Activated CD4-positive, alpha-beta T cell treated with anti-CD3 and anti-CD28 coated beads, Interleukin-2, amount 50 U/mL, for 24 hours (primary cell): ENCODE measurements around the gene PICK1.

Experiments
- DNase-seq, 2 donors: peaks; one replicate each; pipeline ENCODE4 v3.0.0-alpha.2; 2020; ENCODE audit warnings: low read depth in 1 of 2, low spot score in 1 of 2

The PICK1 gene

DNA sequence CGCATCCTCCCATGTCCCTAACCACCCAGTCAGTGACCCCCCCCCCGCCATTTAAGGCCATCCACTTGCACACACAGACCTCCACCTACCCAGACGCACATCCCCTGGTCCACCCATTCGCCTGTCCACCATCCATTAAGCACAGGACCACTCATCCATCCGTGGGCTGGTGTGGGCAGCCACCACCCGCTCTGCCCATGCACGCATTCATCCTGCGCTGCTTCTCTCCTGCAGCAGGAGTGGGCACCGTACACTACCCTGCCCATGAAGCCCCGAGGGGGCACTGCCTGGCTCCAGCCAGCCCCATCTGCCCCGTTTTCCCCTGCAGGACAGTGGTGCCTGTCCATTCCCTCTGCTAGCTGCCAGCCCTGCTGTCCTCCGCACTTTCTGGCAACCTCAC lies 30.7 kb downstream of the PICK1 start:
- no peak for DNase-seq

DNA sequence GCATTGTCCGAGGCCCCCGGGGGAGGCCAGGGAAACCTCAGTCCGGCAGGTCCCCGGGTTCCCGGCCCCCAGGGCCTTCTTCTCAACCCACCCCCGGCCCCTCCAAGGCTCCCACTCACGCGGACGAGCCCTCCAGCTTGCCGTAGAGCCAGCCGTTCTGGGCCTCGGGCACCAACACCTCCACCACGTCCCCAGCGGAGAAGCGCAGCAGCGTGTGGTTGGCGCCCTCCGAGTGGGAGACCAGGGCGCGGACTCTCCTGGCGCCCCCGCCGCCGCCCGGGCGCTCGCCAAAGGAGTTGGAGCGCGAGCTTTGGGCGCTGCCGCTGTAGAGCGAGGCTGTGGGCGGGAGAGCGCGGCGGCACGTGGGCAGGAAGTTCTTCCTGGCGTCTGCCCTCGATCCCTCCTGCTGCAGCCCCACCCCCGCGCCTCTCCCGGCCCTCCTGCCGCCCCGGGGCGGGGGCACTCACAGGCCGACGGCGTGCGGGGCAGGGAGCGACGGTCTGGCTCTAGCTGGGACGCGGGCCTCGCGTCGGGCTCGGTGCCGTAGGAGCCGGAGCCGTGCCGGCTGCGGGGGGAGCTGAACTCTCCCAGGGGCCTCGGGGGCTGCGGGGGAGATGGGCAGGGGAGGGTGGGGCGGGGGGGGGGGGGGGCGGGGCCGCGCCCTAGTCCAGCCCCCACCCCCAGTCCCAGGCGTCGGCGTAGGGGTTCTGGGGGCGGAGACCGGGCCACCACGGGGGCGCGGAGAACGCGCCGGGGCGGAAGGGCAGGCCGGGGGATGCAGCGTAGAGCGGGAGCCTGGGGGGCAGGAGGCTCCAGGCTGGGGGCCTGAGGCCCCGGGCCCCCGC lies 31.6 kb downstream of the PICK1 start:
- DNase-seq, result no peak

DNA sequence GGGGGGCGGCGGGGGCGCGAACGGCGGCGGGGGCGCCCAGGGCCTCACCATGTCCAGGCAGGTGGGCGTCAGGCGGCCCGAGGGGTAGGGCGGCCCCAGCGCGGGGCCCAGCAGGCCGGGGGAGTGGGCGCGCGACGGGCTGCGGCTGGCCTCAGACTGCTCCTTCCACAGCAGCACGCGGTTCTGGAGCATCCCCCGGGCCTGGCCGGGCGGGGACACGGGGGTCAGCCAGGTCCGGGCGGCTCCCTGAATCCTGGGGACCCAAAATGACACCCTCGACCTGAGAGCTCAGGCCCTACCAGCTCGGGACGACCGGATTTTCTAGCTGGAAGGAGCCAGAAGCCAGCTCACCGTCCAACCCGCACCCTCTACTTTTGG lies 32.3 kb downstream of the PICK1 start:
- DNase-seq, result no peak

DNA sequence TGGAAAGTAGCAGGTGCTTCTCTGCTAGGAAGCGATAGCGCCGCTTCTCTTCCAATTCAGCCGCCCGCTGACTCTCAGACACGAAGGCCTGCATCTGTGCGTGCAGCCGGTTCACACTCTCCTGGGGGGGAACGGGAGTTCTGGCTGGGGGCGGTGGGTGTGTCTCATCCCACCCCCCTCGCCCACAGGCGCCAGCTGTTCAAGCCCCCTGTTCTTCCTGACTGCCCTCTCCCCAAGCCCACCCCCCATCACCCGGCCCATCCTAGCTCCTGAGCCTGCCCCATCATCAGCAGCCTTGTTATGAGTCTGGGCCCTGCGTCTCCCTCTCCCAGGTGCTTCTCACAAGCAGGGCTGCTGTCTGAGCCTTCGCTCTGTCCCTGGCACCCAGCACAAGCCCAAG lies 39.9 kb downstream of the PICK1 start:
- DNase-seq, result no peak

DNA sequence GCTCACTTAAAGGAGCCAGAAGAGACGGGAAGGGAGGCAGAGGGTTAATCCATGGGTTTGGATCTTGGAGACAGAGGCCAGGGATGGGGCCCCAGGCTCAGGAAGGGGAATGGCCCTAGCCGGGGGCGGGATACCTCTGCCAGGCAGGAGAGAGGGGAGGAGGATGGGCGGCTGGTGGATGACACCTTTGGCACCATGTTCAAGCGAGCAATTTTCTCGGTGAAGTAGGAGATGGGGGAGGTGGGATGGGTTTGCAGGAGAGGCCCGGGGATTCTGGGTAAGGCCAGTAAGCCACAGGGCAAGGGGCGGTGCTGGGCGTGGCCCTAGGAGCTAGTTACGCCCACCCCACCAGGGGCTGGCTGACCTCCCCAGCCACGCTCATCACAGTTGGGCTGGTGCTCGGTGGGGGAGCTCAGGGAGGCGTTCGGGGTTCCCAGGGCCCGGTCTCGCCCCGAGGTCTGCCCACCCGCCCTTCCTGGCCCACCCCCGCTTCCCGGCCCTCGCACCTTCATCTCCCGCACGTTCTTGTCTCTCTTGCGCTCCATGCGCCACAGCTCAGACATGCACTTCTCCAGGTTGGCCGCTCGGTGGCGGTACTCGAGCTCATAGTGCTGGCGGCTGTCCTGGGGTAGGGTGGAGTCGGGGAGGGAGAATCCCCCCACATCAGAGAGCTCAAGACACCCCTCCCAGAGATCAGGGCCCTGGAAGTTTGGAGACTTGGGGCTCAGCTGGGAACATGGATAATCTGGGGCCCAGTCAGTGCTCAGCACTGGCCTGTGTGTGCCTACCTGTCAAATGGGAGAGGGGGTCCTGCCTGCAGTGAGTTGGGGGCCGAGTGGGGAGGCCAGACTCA lies 40.6 kb downstream of the PICK1 start:
- no peak for DNase-seq

DNA sequence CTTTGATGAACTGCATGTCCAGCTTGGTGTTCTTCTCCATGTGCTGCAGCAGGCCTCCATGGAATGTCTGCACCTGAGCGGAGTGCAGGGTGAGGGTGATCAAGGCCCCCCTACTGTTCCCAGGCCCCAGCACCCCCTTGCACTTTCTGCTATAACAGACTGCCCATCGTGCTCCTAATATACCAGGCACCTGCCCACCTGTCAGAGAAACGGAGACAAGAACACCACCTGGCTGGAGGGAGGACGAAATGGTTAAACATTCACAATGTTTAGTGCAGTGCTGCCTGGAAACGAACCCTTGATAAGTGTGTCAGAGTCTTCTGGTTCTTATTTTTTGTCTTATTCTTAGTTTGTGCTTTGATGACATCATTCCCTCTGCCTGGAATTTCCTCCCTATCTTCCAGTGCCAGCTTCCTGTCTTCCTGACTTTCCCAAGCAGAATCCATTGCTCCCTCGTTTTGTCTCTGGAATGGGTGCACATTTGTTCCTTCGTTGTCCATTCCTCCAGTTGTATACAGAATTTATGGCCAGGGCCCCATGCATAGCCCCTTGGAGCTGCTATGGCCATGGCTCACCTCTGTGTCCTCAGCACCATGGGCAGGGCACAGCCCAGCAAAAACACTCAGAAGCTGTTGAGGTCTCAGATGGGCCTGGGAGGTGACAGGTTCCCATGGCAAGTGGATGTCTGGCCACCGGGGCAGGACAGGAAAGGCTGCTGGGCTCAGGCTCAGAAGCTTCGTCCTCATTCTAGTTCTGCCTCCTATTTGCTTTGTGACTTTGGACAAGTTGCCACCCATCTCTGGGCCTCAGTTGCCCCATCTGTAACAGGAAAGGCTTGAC lies 41.4 kb downstream of the PICK1 start:
- DNase-seq, result no peak

DNA sequence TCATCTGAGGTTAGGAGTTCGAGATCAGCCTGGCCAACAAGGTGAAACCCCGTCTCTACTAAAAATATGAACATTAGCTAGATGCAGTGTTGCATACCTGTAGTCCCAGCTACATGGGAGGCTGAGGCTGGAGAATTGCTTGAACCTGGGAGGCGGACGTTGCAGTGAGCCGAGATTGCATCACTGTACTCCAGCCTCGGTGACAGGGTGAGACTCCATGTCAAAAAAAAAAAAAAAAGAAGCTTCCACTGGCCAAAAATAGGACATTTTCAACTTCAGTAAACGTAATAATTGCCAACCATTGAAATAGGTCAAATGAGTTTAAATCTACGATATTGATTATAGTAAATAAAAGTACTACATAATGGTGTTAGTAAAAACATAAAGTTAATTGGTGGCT lies 46.4 kb downstream of the PICK1 start:
- DNase-seq, result no peak

DNA sequence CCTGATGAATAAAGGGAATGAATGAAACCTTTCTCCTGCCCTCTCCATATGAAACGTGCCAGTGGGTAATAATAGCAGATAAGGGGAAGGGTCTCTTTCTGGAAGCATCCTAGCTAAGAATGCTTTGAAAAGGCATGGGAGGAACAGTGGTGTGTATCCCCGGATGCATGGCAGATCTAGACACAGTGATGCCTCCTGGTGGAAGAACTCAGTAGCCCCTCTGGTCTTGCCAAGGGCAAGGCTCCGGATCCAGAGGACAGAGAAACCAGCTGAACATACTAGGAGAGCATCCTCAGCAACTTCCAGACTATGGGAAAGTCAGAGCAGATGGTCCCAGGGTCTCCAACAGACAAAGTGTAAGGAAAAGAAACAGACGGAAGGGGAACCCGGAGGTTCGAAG lies 46.9 kb downstream of the PICK1 start:
- DNase-seq, result no peak

DNA sequence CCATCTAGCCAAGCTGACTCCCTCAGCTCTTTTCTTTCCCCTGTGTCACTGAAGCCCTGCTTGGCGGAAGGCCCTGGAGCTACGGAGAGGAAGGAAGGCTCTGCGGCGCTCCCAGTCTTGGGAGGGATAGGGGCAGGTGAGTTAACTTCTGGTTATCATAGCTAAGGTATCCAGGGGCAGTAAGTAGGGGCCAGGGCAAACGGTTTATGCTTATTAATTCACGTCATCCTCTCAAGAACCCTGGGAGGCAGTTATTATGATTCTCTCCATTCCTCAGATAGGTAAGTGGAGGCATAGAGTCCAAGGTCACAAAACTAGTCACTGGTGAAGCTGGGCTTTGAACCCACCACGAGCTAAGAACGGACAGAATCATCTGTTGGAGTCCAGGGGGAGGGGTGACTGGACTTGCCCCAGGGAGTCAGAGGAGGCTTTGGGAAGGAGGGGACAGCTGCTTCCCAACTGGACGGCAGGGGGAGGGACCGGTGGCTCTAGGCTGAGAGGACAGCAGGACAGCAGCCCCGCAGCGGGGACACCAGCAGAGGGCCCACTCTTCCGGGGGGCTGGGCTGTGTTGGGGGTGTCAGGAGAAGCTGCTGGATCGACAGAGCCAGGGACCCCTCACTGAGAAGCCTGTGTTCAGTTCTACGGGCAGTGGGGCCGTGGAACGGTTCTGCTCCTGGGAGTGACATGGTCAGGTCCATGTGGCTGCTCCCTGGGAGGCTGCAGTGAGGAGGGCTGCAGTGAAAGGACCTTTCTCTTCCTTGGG lies 49.8 kb downstream of the PICK1 start:
- no peak for DNase-seq

DNA sequence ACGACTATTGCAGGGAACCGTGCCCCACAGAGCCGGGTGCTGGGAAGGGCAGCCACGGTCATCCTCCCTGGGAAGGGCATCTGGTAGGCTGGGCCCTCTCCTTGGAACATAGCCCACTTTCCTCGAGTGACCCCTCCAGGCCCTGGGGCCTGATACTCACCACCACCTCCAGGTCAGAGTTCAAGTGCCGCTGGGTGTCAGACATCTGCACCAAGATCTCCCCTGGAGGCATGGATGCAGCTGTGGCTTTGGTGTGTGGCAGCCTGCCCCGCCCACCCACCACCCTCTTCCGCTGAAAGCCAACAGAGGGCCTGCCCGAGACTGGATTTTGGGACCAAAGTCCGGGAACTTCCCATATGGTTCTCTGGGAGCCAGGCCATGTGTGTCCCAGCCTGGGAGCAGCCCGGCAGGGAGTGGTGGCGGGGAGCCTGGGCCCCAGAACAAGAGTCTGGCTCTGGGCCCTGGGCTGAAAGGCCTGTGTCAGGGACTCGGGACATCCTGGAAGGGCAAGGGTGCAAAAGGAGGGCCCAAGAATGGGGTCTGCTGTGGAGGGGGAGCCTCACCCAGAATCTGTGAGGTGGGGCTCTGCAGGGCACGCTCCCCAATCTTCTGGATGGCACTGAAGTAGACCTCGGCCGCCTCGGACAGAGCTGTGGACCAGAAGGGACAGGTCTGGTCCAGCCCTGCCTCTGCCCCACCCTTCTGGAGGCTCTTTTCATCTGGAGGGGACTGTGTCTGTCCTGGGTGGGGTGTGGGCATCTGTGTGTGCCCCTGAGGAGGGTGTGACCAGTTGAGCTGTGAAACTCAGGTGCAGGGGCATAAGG lies 50.7 kb downstream of the PICK1 start:
- no peak for DNase-seq

DNA sequence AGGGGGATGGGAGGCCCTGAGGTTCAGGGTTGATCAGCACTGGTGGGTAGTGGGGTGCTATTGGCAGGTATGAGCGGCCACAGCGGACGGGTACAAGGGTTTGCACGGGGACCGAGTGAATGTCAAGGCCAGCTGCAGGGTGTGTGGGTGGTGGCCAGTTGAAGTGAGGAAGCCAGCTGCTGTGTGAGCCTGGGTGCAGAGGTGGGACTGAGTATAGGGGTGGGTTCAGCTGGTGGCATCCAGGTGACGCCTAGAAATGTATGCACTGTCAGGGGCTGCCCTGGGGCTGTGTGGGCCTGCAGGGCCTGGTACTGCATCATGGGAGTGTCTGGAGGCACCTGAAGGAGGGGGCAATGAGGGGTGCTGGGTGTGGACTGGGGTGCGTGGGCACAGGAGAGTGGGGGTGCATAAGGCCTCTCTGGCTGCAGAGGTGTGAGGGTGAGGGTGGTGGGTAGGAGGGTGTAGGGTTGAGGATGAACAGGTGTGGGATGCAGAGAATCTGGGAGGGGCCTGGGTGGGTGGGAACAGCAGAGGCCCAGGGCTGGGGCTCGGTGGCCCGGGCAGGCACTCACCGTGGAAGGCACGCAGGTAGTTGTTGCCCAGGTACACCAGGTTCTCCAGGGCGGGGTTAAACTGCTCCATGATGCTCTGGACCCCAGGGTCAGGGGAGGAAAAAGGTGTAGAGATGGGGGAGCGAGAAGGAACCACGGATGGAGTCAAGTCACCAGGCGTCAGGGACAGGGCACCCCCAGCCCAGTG lies 51.5 kb downstream of the PICK1 start:
- no peak for DNase-seq

DNA sequence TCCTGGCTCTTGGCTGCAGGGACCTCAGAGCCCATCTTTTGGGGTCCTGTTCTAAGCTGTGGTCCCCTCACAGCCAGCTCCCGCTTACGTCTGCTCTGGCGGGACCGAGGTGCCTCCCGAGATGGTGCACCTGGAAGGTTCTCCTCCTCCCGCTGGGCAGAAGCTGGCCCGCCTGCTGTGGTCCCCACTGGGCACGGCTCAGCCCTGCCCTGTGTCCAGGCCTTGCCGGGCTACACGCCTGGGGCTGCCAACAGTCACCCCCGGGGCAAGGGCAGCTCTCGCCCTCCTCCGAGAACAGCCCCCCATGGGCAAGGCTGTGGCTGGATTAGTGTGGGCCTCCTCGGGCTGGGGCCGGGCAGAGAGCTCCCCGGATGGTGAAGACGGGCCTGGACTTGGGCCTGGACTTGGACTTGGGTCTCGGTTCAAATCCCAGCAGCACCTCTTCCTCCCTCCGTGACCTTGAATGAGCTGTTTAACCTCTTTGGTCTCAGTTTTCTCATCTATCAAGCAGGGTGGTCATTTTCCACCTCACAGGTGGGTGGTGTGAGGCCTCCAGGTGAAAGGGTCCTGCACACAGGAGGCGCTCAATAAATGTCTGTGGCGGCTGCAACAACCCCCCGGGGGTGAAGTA lies 52.3 kb downstream of the PICK1 start:
- DNase-seq, result no peak

DNA sequence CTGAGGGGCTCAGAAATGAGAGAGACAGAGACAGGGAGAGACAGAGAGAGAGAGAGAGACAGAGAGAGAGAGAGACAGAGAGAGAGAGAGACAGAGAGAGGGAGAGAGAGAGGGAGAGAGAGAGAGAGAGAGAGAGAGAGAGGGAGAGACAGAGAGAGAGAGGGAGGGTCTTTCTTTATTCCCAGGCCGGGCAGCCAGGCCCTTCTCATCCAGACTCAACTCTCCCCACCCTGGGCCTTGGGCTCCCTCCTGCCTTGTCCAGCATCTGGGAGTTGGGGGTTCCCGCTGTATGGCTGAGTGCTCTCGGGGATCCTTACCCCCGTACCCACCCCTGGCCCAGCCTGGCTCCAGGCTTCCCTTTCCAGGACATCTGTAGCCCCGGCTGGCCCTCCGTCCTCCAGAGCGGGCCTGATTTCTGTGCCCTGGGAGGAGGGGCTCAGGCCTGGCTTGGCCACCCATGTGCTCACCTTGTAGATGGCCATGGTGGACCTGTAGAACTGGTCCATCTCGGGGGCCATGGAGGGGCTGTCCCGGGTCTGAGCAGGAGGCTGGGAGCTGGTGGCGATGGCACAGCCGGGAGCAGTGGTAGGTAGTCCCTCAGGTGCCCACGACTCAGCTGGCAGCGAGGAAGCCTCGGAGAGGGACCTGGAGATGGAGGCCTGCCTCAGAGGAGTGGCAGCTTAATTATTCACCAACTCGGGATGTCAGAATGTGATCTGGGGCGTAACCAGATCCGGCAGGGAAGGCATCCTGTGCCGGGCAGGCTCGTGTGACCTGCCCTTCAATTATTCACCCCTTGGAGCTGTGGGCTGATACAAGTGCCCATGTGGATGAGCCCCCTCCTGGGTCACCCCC lies 53.0 kb downstream of the PICK1 start, which contains the start of gene BAIAP2L2:
TSS of gene BAIAP2L2 (minus strand) at position 677 of the 855 bp plus-strand sequence. CDS start at position 518, 159 bp downstream.
- no peak for DNase-seq

DNA sequence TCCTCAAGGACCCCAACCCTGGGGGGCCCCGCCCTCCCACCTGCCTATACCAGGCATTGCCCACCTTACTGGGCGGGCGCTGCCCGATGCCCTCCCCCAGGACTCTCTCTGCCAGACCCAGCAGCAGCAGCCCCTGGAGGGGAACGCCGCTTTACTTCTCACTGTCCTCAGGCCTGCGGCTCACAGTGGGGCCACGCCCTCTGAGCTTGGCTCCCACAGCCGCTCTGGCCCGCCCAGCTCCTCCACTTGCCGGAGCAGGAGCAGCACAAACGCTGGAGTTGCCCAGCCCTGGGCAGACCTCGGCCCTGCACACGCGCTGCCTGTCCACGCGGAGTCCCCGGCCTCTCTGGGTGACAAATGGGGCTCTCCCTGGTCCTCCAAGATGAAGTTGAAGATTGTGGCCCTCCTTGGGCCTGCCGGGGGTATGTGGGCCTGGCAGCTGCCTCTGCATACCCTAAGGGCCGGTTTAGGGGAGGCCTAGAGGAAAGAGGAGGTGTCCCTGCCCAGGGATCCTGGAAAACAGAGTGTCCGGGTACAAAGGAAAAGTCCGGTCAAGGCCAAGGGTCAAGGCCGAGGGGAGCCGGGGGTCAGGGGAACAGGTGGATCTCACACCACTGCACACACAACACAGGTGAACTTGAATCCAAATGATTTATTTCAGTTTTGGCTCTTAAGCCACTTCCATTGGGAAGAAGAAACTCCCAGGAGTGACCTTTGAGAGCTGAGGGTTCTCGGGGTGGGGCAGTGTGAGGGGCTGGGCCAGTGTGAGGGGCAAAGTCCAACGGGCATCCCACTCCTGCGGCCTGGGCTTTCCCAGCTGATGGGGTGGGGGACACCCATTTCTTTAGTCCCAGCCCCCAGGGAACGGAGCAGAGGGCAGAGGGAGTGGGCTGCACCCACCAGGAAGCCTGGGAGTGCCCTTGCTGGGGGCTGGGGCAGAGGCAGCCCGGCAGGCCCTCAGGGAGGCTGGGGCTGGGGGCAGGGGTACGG lies 54.0 kb downstream of the PICK1 start:
- DNase-seq, result no peak

DNA sequence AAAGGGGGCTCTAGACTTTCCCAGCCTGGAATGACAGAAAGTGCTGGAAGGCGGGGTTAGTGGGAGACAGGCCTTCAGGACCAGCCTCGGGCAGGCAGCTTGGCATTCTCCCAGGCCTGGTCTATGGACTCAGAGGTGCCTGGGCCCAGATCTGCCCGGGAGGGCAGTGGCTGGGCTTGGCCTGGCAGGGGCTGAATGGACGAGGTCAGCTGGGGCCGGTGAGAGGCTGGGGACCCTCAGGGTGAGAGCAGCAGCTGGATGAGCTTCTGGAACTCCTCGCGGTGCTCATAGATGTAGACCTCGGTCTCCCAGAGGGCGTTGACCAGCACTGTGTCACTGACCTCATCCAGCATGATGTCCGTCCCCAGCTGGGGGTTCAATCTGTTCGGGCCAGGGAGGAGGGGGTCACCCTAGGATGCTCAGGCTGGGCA lies 54.7 kb downstream of the PICK1 start:
- DNase-seq, result no peak

DNA sequence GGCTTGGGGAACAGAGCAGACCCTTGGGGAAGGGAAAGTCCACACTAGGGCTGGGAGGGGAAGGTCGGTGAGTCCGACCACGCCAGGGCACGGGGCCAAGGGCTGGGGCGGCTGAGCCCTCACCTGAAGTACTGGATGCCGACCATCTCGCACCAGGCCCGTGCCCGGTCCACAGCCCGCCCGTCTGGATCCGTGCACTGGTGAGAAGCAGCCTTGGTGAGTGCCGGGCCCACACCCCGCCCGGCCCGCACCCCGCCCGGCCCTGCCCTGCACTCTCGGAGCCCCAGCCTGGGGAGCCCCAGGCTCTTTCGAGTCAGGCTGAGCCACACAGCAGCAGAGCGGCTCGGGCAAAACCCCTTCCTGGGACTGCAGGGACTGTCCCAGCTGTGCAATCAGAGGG lies 55.2 kb downstream of the PICK1 start:
- DNase-seq, result no peak
